GM12878 (cell line): Measurements from ENCODE around the gene PTPRM. TPM values are rescaled to one million over a fixed set of nuclear protein-coding genes. Genes with fewer than 3 reads are reported as not detected.
A peak's percentile ranks its signal among the peaks of the same experiment; 100 is the strongest.

Source experiments
- ATAC-seq: fragments of 200-7000 bp; cut with Tn5 transposase; 3 replicates; pipeline ENCODE4 v1.9.1; 2020; ENCODE audit warnings: mild to moderate bottlenecking, moderate library complexity
- BruUV-seq: library from RNA; stranded (reverse); fragments of 400-500 nt; replicated peaks from 2 replicates; lab custom pipeline; 2021; lab: Mats Ljungman, UMichigan
- CTCF ChIA-PET: fragments of 300-600 bp; sonication (Branson Sonifier 250); formaldehyde crosslinking; extraction: SDS; loops from one replicate; lab custom pipeline; 2021; ENCODE audit warnings: inconsistent platforms; lab: Yijun Ruan, JAX
- POLR2A ChIA-PET: fragments of 350-600 bp; formaldehyde crosslinking; extraction: SDS; loops from one replicate; lab custom pipeline; 2021; ENCODE audit warnings: inconsistent platforms; lab: Charles Lee
- RAD21 ChIA-PET: fragments of 300-600 bp; sonication (Branson Sonifier 250); formaldehyde crosslinking; loops from one replicate; lab custom pipeline; 2023; ENCODE audit warnings: antibody characterized with exemption; ENCODE audit not compliant: unreplicated experiment; lab: Charles Lee
- SMC1A ChIA-PET: fragments of 300-600 bp; sonication (Branson Sonifier 250); formaldehyde crosslinking; loops from one replicate; lab custom pipeline; 2023; ENCODE audit not compliant: unreplicated experiment, uncharacterized antibody; lab: Charles Lee
- DNase-seq: peaks from one replicate; pipeline ENCODE4 v3.0.0-alpha.2; 2011; ENCODE audit warnings: low read depth, low spot score
- FAIRE-seq: peaks from 3 replicates; lab custom pipeline; 2011; peaks lifted over from hg19 to GRCh38; lab: Jason Lieb, UNC
- H2AFZ ChIP-seq: 2 replicates; pipeline ENCODE4 v1.6.0; 2011; ENCODE audit warnings: low read depth, low read length, control low read depth; ENCODE audit not compliant: control insufficient read depth
- H3K27ac ChIP-seq: 2 replicates; pipeline ENCODE4 v1.5.1; 2011; ENCODE audit warnings: control low read depth; ENCODE audit not compliant: control insufficient read depth, insufficient read depth
- H3K27me3 ChIP-seq, 2 experiments: replicated peaks in 1 of 2; 2 replicates each; pipeline versions ENCODE4 v1.6.0 to v1.6.1; 2011; ENCODE audit warnings: low read length in 1 of 2; ENCODE audit not compliant: control insufficient read depth in 2 of 2, insufficient read depth in 2 of 2
- H3K36me3 ChIP-seq, 2 experiments: 2 replicates each; pipeline ENCODE4 v1.5.1; 2011; ENCODE audit warnings: low read length in 1 of 2; ENCODE audit not compliant: control insufficient read depth in 2 of 2, insufficient read depth in 2 of 2
- H3K4me1 ChIP-seq: 2 replicates; pipeline ENCODE4 v1.6.1; 2011; ENCODE audit warnings: mild to moderate bottlenecking, low read length, moderate library complexity, mixed read lengths; ENCODE audit not compliant: control insufficient read depth, insufficient read depth
- H3K4me2 ChIP-seq: 2 replicates; pipeline ENCODE4 v1.6.0; 2011; ENCODE audit warnings: control low read depth; ENCODE audit not compliant: control insufficient read depth, insufficient read depth
- H3K4me3 ChIP-seq: fragments of 200-600 bp; sonication (generic); 2 replicates; pipeline ENCODE4 v1.5.1; 2016
- H3K79me2 ChIP-seq: 2 replicates; pipeline ENCODE4 v1.6.0; 2011; ENCODE audit warnings: low read length; ENCODE audit not compliant: control insufficient read depth, insufficient read depth
- H3K9ac ChIP-seq: 2 replicates; pipeline ENCODE4 v1.8.0; 2011; ENCODE audit warnings: low read length, control low read depth, mixed read lengths; ENCODE audit not compliant: control insufficient read depth, insufficient read depth
- H3K9me3 ChIP-seq: replicated peaks from 3 replicates; pipeline ENCODE4 v1.5.1; 2011; ENCODE audit warnings: mild to moderate bottlenecking, low read length; ENCODE audit not compliant: control insufficient read depth, insufficient read depth
- H4K20me1 ChIP-seq: 2 replicates; pipeline ENCODE4 v1.6.0; 2011; ENCODE audit not compliant: control insufficient read depth, insufficient read depth
- BACH1 ChIP-seq: fragments of 450-650 bp; IDR thresholded peaks from 2 replicates; pipeline ENCODE4 v1.6.1; 2017; ENCODE audit warnings: mild to moderate bottlenecking, borderline replicate concordance
- IRF3 ChIP-seq: fragments of 450-650 bp; IDR thresholded peaks from 2 replicates; pipeline ENCODE4 v1.6.1; 2014; ENCODE audit warnings: mild to moderate bottlenecking
- MXI1 ChIP-seq: fragments of 150-350 bp; IDR thresholded peaks from 2 replicates; pipeline ENCODE4 v1.6.1; 2011; ENCODE audit warnings: low read depth, mild to moderate bottlenecking, inconsistent platforms, low read length, improper control_type of control experiment
- PAX5 ChIP-seq: IDR thresholded peaks from 2 replicates; pipeline ENCODE4 v1.6.1; 2011; ENCODE audit warnings: low read depth, low read length, borderline replicate concordance
- PKNOX1 ChIP-seq: fragments of 450-650 bp; IDR thresholded peaks from 2 replicates; pipeline ENCODE4 v1.6.1; 2016; ENCODE audit warnings: mild to moderate bottlenecking
- in situ Hi-C: fragments of 300-500 bp; cut with MboI; formaldehyde crosslinking; loops from 9 replicates; pipeline ENCODE4 v1.14.3; 2018; ENCODE audit warnings: mixed read lengths
- intact Hi-C: fragments of 100-400 bp; cut with micrococcal nuclease; formaldehyde crosslinking; loops from one replicate; pipeline ENCODE4 v1.14.2; 2022; ENCODE audit not compliant: unreplicated experiment
- polyA plus RNA-seq, 11 experiments: library from polyadenylated mRNA; depleted of rRNA in 4 of 11; unstranded in 6 of 11; stranded (reverse) in 5 of 11; fragments of >200 nt; fragmentation: Nextera tagmentation in 4 of 11; fragmentation: Illumina TruSeq in 1 of 11; extraction: Ambion mirVana in 4 of 11; extraction: Trizol in 1 of 11; gene quantifications; 1 replicate in 1 of 11; 2 replicates in 10 of 11; pipeline versions ENCODE4 v1.2.1 to v1.2.3, GENCODE V29; 2011 to 2016; ENCODE audit warnings: inconsistent platforms in 2 of 11, missing spikeins in 2 of 11, low read depth in 1 of 11
- total RNA-seq, 4 experiments: library from RNA; depleted of rRNA in 3 of 4; stranded (reverse); fragments of >200 nt in 3 of 4; fragmentation: Illumina TruSeq in 1 of 4; extraction: Trizol in 1 of 4; gene quantifications; 2 replicates each; pipeline versions ENCODE4 v1.2.1 to v1.2.3, GENCODE V29; 2013 to 2021

The PTPRM gene
- total and polyA plus RNA-seq, 10 of the 15 experiments (the other 5 are each of a cell fraction or from before 2014, with no cell fraction given): 0.07 to 22.6 (median 0.60) TPM

GRCh38 chr18:8040021-8040420, 472.9 kb downstream of the PTPRM start:
- POLR2A ChIA-PET: no interaction called here

More at GRCh38 chr18:8040021-8040420, 472.9 kb downstream of the PTPRM start:
- no peaks in the 10 kb centered on the region for H3K79me2 ChIP-seq
- ChIA-PET RAD21 (no interaction called here), CTCF (no interaction called here), SMC1A (interaction anchor here (0.6 kb wide), 1 partner anchor 32 kb away, joined by 3 read pairs; no protein-coding TSS in a partner anchor)
- in situ Hi-C loops (no loop called here), intact Hi-C loops (no loop called here)
- H2AFZ ChIP-seq: no peak overlapping the region
- FAIRE-seq: no peak
- no peak overlapping the region for H3K9ac ChIP-seq
- no peak overlapping the region for H3K4me2 ChIP-seq
- no peaks in the 10 kb centered on the region for H4K20me1 ChIP-seq
- BruUV-seq: no TSS peak
- no peaks in the 10 kb centered on the region for H3K4me1 ChIP-seq
- DNase-seq: no peak
- no peaks in the 10 kb centered on the region for H3K27me3 ChIP-seq
- H3K9me3 ChIP-seq: no peaks in the 10 kb centered on the region
- ATAC-seq: no peak
- H3K27ac ChIP-seq: no peak overlapping the region
- TF ChIP-seq PKNOX1 (no peak), MXI1 (no peak), PAX5 (peak; percentile 70; the same call in 1 of the 2 replicates), IRF3 (no peak), BACH1 (no peak)
- no peak overlapping the region for H3K4me3 ChIP-seq
- H3K36me3 ChIP-seq: no peaks in the 10 kb centered on the region
